PFSK-1 (cell line): Measurements from ENCODE around the gene PLA2G2E.

Source experiments
- FOXP2 ChIP-seq: optimal IDR thresholded peaks from 2 replicates; pipeline ENCODE3; 2011; ENCODE audit warnings: borderline replicate concordance, control low read depth, inconsistent platforms; ENCODE audit not compliant: insufficient read depth; ENCODE audit errors: extremely low read length, extremely low read depth
- POLR2AphosphoS5 ChIP-seq: IDR thresholded peaks from 2 replicates; pipeline ENCODE4 v1.6.1; 2012; ENCODE audit warnings: low read depth, mild to moderate bottlenecking, control low read depth, low read length, moderate library complexity
- REST ChIP-seq, 2 experiments: IDR thresholded peaks; 2 replicates each; pipeline versions ENCODE4 v1.6.1 to v1.8.0; 2011 to 2012; ENCODE audit warnings: low read depth in 2 of 2, low read length in 2 of 2, control low read depth in 1 of 2, inconsistent platforms in 1 of 2, mild to moderate bottlenecking in 1 of 2, moderate library complexity in 1 of 2; ENCODE audit not compliant: insufficient read depth in 1 of 2
- SIN3A ChIP-seq: IDR thresholded peaks from 2 replicates; pipeline ENCODE4 v1.6.1; 2012; ENCODE audit warnings: mild to moderate bottlenecking, low read length, moderate library complexity, borderline replicate concordance; ENCODE audit not compliant: insufficient read depth
- TAF1 ChIP-seq: IDR thresholded peaks from 2 replicates; pipeline ENCODE4 v1.6.1; 2012; ENCODE audit warnings: low read length, control low read depth, borderline replicate concordance; ENCODE audit not compliant: insufficient read depth

PLA2G2E gene

GRCh38 chr1:19925342-19926070 is 2.1 kb upstream of the PLA2G2E start:
- TF ChIP-seq SIN3A (no peak), REST (IDR thresholded peaks at IDR 0.05; ENCODE audit: insufficient read depth in 1 of 2, low read depth in 2 of 2, low read length in 2 of 2) (no peak), FOXP2 (no peak)

- TF ChIP-seq SIN3A (no peak), TAF1 (no peak), FOXP2 (no peak), POLR2AphosphoS5 (no peak), REST (IDR thresholded peaks at IDR 0.05; ENCODE audit: insufficient read depth in 1 of 2, low read depth in 2 of 2, low read length in 2 of 2) (no peak)
Measured at GRCh38 chr1:19923953-19924346, 533 bp upstream of the PLA2G2E start.

DNA sequence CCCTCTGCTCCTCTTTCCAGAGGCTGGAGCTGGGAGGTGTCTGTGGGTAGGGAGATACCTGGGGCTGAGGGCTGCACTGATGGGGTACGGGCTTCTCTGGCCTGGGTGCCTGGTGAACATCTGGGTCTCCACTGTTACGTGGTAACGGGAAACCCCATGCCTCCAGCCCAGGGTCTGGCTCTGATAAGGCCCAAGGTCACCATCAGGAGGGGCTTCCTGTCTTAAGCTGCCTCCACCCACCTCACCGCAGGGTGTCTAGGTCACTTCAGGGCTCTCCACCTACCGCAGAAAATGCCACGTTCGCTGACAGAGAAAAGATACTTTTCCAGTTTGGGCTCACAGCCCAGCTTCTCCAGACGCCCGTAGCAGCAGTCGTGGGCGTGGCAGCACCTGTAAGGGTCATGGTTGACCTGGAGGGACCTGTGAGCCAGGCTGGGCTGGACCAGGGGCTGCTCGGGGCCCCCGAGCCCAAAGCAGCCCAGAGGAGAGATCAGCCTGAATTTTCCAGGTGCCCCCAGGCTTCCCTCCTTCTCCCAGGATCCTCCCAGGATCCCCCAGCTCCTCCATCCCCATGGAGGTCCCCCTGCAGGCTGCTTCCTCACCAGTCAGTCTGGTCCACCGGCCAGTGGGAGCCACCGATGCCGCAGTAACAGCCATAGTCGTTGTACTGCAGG is 1.3 kb downstream of the PLA2G2E start:
- TF ChIP-seq FOXP2 (no peak), TAF1 (no peak), SIN3A (no peak), REST (IDR thresholded peaks at IDR 0.05; ENCODE audit: insufficient read depth in 1 of 2, low read depth in 2 of 2, low read length in 2 of 2) (no peak), POLR2AphosphoS5 (no peak)

- no peak for TF ChIP-seq FOXP2
- TF ChIP-seq SIN3A: no peak
- TF ChIP-seq REST (IDR thresholded peaks at IDR 0.05; ENCODE audit: insufficient read depth in 1 of 2, low read depth in 2 of 2, low read length in 2 of 2): no peak
Measured at GRCh38 chr1:19921310-19921709, 2.1 kb downstream of the PLA2G2E start.

- TF ChIP-seq TAF1 (no peak), POLR2AphosphoS5 (no peak), SIN3A (no peak), FOXP2 (no peak)
Measured at GRCh38 chr1:19920132-19920710, 3.2 kb downstream of the PLA2G2E start.
